NCI-H2171 (cell line): ENCODE data around the gene IPCEF1.

Source experiments
- DNase-seq: peaks from one replicate; lab custom pipeline; 2025; lab: John Stamatoyannopoulos, UW

Gene IPCEF1, protein sequence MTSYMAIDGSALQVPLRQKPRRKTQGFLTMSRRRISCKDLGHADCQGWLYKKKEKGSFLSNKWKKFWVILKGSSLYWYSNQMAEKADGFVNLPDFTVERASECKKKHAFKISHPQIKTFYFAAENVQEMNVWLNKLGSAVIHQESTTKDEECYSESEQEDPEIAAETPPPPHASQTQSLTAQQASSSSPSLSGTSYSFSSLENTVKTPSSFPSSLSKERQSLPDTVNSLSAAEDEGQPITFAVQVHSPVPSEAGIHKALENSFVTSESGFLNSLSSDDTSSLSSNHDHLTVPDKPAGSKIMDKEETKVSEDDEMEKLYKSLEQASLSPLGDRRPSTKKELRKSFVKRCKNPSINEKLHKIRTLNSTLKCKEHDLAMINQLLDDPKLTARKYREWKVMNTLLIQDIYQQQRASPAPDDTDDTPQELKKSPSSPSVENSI

DNA sequence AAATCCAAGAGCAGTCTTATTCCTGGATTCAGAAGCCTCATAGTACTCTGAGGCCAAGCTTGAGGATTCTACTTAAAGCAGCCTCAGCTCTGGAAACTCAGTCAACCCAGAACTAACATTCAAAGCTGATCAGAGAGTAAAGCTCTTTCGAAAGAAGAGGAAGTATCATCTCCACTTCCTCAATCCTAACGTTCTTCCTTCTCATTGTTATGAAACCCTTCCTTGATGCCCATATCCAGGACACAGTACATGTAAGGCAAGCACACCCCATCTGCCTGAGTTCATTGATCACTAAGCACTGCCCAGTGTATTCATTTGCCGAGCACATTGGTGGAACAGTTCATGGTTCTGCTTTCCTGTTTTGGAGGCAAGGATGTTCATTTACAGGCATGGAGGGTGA, at the start of gene IPCEF1:
TSS of gene IPCEF1 (minus strand) at position 114 of the 400 bp plus-strand sequence. CDS start 90,856 bp downstream, outside the sequence.
- DNase-seq = no peak

DNA sequence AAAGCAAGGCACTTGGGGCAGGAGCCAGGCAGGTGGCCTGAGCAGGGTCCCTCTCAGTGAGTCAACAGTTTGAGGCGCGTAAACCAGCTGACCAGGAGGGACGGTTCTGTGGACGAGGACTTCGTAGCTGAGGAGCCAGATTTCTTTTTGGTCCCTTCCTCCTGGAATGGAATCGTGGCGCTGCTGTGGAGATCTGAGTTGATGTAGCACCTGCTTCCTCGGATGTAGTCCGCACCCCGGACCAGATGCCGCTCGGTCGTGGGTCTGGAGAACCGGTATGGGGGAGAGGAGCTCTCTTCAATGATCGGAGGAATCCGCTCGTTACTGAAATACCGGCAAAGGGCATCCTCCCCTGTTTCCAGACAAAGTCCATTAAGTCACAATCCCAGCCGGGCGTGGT, 49.7 kb upstream of the IPCEF1 start:
- DNase-seq = no peak

DNA sequence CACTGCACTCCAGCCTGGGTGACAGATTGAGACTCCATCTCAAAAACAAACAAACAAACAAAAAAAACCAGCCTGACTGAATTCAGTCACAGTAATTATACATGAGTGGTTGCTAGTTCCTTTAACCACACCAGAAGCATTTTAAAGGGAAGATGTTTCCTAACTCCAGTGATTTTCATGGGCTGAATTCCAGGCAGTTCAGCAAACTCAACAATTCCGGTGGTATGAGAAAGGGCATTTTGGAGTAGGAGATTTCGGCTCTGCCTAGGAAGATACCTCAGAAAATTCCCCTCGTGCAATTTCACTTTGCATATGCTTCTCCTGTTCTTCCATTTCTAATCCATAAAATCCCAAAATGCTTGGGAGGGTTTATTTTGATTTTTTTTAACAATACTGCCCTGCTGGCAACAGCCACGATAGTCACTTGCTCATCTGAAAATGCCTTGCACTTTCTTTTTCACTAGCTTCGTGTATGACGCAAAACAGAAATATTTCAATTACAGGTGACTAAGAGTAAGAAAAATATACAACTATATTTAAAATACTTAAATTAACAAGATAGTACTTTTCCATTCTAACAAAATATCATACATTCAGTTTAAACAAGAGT, 48.3 kb upstream of the IPCEF1 start:
- no peak for DNase-seq

DNA sequence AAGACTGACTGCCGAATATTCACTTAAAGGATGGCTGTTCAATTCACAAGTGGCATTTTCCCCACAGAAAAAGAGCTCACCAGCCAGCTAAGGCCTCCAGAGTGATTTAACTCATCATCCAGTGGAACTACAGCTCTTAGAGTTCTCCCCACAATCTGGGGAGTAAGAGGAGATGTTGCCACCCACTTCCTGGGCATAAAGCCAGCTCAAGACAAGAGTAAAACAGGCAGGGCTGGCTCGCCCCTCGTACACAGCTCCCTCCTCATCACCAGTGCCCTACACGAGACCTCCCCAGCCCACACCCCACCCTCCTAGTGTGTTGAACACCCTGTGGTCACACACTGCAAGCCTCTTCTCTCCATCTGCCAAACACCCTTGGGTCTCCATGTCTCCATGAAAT, 47.2 kb upstream of the IPCEF1 start:
- DNase-seq = no peak

DNA sequence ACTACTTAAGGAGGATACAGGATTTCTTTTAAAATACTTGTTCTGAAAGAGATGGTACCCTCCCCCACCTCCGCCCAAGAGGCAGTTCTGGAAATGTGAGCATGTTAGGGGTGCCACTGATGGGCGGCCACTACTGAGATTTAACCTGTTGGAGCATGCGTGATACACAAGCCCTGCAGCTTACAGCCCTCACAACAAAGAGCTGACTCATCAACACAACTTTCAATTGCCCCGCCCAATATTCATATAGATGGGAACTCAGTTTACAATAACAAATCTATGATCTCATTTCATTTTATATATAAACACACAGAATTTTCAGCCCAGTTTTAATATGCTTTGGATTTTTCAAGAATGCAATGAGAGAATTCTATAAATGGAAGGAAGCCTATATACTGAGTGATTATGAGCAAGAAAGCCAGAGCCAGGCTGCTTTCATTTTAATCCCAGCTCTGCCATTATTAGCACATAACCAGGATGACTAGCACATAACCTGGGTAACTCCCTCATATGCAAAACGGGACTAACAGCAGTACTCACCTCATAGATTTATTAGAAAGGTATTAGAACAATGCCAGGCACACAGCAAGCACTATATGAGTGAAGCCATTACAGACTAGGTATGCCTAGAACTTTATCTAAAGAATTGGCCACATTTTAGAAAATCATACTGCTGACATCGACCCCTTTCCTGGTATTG, 45.6 kb upstream of the IPCEF1 start:
- no peak for DNase-seq

DNA sequence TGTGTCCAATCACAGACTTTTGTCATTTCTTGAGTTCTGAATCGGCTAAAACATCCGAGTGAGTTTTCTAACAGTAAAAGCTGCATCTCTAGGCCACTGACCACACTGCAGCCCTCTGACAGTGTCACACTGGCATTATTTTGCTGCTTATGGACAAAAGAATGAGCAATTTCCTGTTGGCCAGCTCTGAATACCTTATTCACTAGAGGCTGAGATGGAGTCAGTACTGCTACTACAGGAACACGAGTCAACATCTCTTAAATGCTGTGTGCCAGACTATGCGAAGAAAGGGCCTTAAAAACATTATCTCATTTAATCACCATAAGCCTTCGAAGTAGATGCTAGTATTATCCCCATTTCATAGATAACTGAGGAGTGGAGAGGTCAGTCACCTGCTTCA, 42.5 kb upstream of the IPCEF1 start:
- no peak for DNase-seq

DNA sequence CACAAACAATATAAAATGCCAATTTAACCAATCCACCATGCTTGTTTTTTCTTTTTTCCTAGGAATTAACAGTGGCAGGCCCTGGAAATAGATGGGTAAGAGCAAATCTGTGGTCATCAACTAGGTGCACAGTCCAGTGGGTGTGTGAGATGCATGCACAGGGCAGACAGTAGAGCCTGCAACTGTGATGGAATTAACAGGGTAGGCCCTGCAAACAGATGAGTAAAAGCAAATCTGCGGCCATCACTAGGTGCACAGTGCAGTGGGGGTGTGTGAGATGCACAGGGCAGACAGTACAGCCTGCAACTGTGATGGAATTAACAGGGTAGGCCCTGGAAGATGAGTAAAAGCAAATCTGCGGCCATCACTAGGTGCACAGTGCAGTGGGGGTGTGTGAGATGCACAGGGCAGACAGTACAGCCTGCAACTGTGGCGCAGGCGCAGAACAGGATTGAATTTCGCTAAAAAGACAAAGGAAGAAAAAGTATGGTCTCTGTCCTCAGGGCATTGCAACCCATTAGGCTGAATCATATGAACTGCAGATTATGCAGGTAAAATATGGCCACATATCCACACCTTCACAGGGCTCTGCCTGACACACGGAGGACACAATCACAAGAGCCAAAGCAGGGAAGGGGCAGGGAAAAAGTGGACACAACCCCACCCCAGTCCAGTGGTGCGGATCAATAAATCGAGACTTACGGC, 41.0 kb upstream of the IPCEF1 start:
- no peak for DNase-seq

DNA sequence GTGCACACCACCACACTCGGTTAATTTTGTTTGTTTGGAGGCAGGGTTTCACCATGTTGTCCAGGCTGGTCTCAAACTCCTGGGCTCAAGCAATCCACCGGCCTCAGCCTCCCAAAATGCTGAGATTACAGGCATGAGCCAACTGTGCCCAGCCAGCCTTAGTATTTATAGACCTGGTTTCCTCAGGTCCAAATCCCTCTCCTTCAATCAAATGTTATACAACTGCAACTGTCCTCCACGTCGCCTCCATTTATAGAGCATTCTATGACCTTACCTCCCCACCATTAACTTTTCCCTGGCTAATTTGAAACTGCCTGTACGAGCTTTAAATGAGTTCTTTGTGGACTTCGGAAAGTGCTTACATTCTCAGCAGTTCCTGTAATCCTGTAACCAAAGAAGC, 39.3 kb upstream of the IPCEF1 start:
- DNase-seq = no peak

DNA sequence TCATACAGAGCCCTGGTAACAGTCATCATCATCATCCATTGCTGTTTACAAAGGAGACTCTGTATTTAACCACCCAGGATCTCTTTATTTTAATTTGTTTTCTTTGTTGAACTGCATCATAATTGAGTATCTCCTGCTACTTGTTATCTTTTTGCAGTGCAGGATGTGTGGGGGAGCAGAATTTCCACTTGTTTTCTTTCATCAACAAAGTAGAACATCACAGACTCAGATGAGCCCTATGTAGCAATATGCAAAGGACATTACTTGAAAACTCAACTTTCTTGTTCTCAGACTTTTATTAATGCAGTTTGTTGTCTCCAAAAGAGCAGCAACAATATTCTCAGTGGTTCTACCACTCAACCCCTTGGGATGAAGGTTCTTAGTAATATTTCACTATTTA, 38.7 kb upstream of the IPCEF1 start:
- no peak for DNase-seq

DNA sequence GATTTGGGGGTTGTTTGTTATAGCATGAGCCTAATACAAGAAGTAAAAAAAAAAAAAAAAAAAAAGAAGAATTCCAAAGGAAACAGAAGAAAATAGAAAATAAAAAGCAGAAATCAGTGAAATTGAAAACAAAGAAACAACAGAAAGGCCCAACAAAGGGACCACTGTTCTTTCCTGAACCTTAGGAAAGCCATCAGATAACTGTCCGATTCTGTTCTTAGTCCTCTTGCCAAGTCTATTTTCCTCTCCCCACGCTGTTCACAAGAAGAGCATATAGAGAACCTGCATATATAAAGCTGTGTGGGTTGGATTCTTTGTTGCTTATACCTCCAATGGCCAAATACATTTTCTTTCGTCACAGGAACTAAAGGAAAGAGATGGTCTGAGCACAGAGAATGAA, 38.0 kb upstream of the IPCEF1 start:
- DNase-seq = no peak

DNA sequence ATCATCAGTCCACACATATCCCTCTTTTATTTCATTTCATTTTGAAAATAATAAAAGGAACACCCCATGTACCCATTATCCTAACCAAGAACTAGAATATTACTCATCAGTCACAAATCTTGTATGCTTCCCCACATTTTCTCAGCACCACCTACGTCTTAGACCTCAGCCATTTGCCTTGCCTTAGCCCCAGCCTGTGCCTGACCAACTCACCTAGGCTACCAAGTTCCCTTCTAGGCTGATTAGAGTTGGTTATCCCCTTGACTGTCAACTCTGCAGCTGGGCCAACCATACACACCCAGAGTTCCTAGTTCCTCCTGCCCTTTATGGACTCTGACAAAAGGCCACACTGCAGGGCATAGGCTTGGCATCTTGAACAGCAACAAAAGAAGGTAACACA, 33.4 kb upstream of the IPCEF1 start:
- no peak for DNase-seq

DNA sequence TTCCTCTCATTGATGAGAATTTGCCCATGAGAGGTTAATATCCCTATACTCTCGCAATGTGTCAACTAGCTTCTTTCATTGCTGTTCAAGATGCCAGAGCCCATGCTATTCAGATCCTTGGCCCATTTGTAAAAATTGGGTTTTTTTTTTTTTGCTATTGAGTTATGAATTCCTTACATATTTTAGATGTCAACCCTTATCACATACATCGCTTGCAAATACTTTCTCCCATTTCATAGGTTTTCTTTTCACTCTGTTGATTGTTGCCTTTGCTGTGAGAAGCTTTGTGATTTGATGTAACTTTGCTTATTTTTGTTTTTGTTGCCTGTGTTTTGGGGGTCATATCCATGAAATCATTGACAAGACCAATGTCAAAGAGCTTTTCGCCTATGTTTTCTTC, 32.2 kb upstream of the IPCEF1 start:
- no peak for DNase-seq

DNA sequence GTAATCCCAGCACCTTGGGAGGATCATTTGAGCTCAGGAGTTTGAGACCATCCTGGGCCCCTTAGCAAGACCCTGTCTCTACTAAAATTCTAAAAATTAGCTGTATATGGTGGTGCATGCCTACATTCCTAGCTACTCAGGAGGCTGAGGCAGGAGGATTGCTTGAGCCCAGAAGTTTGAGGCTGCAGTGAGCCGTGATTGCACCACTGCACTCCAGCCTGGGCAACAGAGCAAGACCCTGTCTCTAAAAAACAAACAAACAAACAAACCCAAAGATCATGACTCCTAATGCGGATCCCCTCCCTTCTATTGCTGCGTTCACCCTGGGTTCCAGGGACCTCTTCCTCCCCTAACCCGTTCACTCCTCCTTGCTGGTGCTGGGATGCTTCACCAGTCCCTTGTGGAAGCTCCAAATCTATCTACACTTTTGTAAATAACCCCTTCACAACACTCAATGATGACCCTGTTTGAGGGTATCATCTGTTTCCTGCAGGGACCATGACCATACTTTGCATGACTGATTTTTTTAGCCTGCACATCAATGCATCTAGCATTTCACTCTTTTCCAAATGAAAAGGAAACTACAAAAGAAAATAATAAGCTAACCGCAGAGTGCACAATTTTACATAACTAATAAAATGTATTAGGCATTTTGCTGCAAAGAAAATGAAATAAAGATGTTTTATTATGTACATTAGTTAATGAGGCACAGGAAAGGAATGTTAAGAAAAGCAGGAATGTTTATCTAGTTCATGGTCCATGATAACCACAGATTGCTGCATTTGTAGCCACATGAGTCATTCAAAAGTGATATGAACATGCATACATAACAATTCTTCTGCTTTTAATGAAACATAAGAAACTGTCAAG, 30.5 kb upstream of the IPCEF1 start:
- DNase-seq = no peak

DNA sequence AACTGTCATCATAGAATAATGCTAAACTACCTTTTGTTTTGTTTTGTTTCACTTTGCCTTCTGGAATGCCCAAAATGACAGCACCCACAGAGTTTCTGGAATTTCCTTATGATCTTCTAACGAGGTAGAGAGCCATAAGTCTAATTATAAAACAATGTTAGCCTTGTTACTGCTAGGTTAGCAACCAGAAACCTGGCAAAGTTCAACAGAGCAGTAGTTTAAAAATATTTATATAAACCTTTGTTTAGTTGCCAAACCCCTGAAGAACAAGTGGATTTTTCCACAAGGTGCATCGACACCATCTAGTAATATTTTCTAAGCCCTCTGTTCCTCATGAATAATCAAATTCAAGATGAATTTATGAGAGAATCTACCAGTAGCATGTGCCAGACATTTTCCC, 27.6 kb upstream of the IPCEF1 start:
- DNase-seq = no peak

DNA sequence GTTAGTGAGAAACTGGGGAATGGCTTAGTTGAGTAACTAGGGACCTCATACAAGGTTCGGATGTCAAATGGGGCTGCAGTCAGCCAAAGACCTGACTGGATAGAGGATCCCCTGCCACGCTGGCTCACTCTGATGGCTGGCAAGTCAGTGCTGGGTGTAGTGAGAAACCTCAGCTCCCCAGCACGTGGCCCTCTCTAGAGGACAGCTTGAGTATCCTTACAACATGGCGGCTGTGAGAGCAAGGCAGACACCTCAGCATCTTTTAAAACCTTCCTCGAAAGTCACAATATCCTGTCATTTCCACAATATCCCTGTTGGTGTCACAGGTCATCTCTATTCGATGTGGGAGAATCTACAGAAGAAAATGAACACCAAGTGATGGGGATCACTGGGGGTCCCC, 26.7 kb upstream of the IPCEF1 start:
- DNase-seq = no peak

DNA sequence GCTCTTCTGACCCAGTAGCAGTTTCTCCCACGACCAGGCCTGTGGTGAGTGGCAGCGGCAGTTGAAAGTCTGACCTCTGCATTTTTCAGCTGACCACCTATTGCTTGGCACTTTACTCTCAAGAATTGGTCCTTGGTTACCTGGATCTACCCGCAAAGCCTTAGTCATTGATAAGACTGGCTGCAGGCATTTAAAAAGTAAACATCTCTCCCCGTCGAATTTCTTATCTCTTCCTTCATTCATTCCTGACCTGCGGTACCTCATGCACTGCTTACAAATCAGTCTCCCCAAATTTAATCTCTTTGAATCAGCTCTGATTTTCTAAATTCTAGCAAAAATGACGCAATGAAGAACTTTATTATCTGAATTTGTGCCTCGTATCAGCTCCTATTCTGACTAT, 26.1 kb upstream of the IPCEF1 start:
- no peak for DNase-seq

DNA sequence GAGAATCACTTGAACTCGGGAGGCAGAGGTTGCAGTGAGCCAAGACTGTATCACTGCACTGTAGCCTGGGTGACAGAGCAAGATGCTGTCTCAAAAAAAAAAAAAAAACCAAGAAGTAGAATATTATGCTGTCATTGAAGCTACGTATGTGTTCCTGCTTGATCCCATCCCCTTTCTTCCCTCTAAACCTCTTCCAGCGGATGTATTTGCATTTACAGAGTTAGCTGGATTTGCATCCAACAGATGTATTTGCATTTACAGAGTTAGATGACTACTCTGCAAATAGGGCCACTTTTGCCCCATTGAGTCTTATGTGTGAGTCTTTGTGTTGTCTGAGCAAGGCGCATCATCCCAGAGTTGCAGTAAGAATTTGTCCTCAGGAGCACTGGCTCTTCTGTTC, 24.9 kb upstream of the IPCEF1 start:
- no peak for DNase-seq

DNA sequence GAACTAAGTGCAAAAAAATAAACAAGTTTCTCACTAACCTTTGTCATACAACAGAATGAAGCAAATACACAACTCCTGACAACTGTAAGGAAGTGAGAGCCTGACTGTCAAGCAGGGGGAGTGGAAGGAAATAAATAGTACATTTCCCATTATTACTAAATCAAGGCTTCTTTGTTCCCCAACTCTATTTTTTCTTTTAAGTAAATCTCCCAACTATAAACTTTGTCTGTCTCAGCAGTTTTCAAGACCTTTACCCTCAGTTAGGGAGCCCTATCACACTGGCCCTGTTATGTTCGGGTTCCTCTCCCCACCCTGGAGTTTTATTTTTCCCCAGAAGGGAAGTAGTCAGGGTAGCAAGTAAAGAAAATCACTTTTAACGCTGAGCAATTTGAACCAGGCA, 24.1 kb upstream of the IPCEF1 start:
- DNase-seq = no peak

DNA sequence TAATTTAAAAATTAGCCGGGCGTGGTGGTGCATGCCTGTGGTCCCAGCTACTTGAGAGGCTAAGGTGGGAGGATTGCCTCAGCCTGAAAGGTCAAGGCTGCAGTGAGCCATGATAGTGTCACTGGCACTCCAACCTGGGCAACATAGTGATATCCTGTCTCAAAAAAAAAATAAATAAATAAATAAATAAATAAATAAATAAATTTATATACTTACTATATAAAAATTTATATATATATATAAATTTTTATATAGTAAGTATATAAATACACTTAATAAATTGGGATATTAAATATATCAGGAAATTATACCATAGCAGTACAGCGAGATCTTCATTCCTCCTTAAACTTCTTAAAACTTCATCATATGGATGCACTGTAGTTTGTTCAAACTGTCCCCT, 23.0 kb upstream of the IPCEF1 start:
- no peak for DNase-seq

DNA sequence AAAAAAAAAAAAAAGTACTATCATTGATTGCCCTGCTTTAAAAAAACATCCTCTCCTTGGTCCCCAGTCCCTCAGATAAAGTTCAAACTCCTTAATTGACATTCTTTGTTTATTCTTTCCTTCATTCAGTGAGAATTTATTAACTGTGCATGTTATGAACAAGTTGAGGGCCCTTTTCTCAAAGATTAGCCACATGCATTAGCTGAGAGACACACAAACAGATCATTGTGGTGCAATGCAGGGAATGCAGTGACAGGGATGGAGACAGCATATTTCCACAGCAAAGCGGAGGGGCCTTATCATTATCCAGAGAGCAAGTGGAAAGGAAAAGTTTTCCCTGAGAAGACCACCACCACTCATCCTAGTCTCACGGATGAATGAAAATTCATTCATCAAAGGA, 21.9 kb upstream of the IPCEF1 start:
- no peak for DNase-seq

DNA sequence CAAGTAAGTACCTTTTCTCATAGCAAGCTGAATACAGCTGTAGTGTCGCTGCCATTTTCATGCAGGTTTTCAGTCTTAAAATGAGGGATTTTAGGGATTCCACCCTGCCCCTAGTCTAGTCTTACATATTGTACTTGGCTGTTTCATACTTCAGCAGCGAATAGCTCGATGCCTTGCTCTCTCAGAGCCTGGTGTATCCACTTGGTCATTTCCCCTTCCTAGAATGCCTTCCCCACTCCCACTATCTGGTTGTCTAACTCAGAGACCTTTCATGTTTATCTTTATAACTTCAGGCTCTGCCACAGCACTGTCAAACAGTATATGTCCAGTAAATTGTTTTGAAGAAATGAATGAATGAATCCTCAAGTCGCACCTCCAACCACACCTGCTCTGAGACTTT, 21.1 kb upstream of the IPCEF1 start:
- no peak for DNase-seq

DNA sequence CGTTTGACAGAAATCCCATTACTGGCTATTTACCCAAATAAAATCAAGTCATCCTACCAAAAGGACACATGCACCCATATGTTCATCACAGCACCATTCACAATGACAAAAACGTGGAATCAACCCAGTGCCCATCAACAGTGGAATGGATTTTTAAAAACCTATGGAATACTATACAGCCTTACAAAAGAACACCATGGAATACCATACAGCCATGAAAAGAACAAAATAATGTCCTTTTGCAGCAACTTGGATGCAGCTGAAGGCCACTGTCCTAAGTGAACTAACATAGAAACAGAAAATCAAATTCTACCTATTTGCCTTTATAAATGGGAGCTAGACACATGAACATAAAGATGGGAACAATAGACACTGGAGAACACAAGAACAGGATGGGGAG, 17.4 kb upstream of the IPCEF1 start:
- no peak for DNase-seq
